D721Med (cell line): Measurements from ENCODE around the gene A2ML1.
A peak's percentile ranks its signal among the peaks of the same experiment; 100 is the strongest.
"Not testable (repeated sequence)": the region's sequence is repeated elsewhere in the genome, so short reads cannot be mapped to it uniquely, and the experiment has no call there.

Experiments
- DNase-seq: peaks from one replicate; pipeline ENCODE4 v3.0.0; 2011; ENCODE audit warnings: low spot score; ENCODE audit not compliant: insufficient read length
- FAIRE-seq: peaks from 2 replicates; lab custom pipeline; 2011; peaks lifted over from hg19 to GRCh38; lab: Jason Lieb, UNC
- CTCF ChIP-seq: IDR thresholded peaks from 2 replicates; pipeline ENCODE4 v1.5.1; 2012; ENCODE audit warnings: mild to moderate bottlenecking, control low read depth; ENCODE audit not compliant: insufficient read depth; ENCODE audit errors: missing control alignments

A2ML1 gene

GRCh38 chr12:8887285-8887715 lies 64.9 kb downstream of the A2ML1 start:
- TF ChIP-seq CTCF = no peak
- DNase-seq = no peak
- FAIRE-seq = no peak

- TF ChIP-seq CTCF = peak; percentile 85
- DNase-seq (no peak), FAIRE-seq (no peak)
Measured at GRCh38 chr12:8890313-8891085, 68.1 kb downstream of the A2ML1 start.

GRCh38 chr12:8891976-8892375 lies 69.6 kb downstream of the A2ML1 start:
- no peak for DNase-seq
- no peak for TF ChIP-seq CTCF
- FAIRE-seq = no peak

- TF ChIP-seq CTCF = no peak
- DNase-seq (no peak), FAIRE-seq (no peak)
Measured at GRCh38 chr12:8894378-8894777, 72.0 kb downstream of the A2ML1 start.

GRCh38 chr12:8894986-8895385 lies 72.6 kb downstream of the A2ML1 start:
- no peak for FAIRE-seq
- DNase-seq = no peak

GRCh38 chr12:8897081-8897480 lies 74.7 kb downstream of the A2ML1 start:
- DNase-seq (no peak), FAIRE-seq (no peak)
- TF ChIP-seq CTCF = no peak

More at GRCh38 chr12:8894986-8895385, 72.6 kb downstream of the A2ML1 start:
- TF ChIP-seq CTCF = no peak

- DNase-seq (no peak), FAIRE-seq (no peak)
- no peak for TF ChIP-seq CTCF
Measured at GRCh38 chr12:8899830-8900229, 77.4 kb downstream of the A2ML1 start.

GRCh38 chr12:8902703-8903102 lies 80.3 kb downstream of the A2ML1 start:
- FAIRE-seq, DNase-seq: not testable (repeated sequence)
